ENCODE results near the gene MYH7B.

The MYH7B gene

DNA sequence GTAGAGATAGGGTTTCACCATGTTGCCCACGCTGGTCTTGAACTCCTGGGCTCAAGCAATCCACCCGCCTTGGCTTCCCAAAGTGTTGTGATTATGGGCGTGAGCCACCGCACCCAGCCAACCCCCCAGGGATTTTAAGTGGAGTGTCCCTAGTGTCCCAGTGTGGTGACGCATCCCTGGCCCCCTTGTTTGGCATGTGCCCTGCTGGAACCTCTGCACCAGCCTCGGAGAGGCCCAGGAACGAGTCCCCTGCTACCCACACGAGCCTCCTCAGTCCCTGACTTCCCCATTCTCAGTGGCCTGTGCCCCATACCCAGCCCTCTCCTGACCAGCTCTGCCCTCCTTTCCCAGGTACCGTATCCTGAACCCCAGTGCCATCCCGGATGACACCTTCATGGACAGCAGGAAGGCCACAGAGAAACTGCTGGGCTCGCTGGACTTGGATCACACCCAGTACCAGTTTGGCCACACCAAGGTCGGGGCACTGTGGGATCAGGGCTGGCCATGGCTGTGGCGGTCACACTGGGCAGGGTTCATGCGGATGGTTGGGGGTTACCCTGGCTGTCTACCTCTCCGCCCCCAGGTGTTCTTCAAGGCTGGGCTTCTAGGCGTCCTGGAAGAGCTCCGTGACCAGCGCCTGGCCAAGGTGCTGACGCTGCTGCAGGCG, 37.2 kb downstream of the MYH7B start:
- no peak for DNase-seq (ENCODE audit: low spot score)

DNA sequence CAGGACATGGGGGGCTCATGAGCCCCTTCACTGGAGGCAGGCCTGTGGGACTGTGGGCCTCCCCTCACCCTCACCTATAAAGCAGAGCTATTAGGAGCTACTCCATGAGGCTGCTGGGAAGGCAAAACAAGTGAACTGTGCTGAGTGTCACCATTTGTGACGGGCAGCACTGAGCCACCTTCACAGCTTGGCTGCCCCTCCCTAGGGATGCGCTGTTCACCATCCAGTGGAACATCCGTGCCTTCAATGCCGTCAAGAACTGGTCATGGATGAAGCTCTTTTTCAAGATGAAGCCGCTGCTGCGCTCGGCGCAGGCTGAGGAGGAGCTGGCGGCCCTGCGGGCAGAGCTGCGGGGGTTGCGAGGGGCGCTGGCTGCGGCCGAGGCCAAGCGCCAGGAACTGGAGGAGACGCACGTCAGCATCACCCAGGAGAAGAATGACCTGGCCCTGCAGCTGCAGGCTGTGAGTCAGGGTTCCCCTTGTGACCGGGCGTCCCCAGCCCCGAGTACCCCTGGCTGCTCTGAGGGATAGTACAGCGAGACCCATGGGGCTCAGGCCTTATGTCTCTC, 38.4 kb downstream of the MYH7B start:
- DNase-seq (ENCODE audit: low spot score): no peak

DNA sequence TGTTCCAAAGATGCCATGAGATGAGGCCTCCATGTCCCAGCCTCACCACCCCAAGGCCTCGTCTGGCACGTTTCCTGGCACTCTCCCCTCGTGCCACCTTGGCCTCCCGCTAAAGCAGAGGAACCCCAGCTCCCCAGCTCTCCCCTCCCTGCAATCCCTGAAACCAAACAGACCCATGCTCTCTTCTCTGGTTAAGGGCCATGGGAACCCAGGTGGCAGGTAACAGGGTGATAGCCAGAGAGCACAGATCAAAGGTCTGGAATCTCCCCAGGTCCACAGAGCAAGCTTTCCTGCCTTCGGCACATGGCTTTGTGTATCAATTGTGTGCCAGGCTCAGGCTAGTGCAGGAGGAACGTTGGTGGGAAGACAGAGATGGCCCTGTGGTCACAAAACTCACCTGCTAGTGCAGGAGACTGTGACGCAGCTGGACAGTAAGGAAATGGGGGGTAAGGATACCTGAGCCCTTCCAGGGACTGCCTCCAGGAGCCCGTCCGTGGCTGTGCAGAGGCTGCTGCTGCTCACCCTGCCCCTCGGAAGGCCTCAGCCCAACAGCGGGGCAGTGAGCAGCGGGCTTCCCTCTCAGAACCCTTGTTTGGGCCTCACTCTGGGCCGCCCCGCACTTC, 39.0 kb downstream of the MYH7B start:
- no peak for DNase-seq (ENCODE audit: low spot score)

DNA sequence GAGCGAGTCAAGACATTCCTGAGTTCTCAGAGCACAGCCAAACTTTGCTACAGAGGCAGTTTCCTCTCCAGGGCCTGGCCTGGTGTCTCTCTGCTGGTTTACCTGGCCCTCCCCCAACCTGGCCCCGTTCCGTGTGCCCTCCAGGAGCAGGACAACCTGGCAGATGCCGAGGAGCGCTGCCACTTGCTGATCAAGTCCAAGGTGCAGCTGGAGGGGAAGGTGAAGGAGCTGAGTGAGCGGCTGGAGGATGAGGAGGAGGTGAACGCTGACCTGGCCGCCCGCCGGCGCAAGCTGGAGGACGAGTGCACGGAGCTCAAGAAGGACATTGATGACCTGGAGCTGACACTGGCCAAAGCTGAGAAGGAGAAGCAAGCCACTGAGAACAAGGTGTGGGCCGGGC, 39.5 kb downstream of the MYH7B start:
- no peak for DNase-seq (ENCODE audit: low spot score)

DNA sequence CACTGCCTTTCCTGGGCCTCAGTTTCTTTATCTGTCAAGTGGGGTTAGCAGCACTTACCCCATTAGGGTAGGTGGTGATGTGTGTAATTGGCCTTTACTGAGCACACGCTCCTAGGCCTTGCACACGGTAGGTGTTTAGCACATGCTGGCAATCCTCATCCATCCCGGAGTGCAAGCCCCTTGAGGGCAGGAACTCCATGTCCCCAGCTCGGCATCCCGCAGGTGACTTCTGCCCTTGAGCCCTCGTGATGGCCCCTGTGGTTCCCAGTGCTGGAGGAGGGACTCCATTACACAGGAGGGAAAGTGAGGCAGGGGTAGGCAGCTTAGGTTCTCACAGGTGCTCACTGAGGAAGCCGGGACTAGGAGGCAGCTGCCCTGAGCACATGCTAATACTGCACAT, 40.0 kb downstream of the MYH7B start:
- no peak for DNase-seq (ENCODE audit: low spot score)

DNA sequence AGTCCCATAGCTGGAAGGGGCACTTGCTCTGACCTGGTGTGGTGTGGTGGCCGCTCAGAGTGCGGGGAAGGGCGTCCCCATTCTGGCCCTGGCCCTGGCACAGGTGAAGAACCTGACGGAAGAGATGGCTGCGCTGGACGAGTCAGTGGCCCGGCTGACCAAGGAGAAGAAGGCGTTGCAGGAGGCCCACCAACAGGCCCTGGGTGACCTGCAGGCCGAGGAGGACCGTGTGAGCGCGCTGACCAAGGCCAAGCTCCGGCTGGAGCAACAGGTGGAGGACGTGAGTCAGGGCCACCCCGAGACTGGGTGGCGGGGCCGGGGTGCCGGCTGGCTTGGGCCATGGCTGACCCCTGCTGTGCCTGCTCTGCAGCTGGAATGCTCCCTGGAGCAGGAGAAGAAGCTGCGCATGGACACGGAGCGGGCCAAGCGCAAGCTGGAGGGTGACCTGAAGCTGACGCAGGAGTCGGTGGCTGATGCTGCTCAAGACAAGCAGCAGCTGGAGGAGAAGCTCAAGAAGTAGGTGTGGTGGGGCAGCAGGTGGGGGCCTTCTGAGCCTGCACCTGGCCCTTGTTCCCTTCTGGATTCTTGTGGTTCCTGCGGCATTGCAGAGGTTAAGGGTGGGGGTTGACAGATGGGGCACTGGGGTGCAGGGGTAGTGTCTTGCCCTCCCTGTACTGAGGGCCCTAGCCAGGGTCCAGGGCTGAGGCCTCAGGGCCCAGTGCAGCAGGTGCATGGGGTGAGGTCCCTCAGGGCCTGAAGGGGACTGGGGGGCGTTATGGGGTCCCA, 40.8 kb downstream of the MYH7B start:
- no peak for DNase-seq (ENCODE audit: low spot score)

DNA sequence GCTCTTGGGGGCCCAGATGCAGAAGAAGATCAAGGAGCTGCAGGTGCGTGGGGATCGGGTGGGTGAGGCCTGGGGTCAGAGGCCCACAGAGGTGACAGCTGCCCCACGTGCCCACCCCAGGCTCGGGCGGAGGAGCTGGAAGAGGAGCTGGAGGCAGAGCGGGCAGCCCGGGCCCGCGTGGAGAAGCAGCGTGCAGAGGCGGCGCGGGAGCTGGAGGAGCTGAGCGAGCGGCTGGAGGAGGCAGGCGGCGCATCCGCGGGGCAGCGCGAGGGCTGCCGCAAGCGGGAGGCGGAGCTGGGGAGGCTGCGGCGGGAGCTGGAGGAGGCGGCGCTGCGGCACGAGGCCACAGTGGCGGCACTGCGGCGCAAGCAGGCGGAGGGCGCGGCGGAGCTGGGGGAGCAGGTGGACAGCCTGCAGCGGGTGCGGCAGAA, 41.5 kb downstream of the MYH7B start:
- DNase-seq (ENCODE audit: low spot score): no peak

DNA sequence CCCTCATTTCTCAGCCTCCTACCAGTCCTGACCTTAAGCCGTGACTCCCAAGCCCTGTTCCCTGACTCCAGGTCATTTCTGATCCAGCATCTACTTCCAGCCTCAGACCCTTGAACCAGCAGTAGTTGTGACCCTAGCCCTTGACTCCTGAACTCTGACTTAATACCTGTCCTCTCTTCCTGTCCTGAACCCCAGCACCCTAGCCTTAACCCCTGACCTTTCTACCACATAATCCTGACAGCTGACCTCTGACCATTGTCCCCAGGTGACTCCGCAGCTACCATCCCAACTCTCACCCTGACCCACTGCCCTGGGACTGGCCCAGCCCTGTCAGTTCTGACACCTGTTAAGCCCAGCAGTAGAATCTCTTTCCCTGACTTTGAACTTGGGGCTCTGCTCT, 42.1 kb downstream of the MYH7B start:
- DNase-seq (ENCODE audit: low spot score): no peak

DNA sequence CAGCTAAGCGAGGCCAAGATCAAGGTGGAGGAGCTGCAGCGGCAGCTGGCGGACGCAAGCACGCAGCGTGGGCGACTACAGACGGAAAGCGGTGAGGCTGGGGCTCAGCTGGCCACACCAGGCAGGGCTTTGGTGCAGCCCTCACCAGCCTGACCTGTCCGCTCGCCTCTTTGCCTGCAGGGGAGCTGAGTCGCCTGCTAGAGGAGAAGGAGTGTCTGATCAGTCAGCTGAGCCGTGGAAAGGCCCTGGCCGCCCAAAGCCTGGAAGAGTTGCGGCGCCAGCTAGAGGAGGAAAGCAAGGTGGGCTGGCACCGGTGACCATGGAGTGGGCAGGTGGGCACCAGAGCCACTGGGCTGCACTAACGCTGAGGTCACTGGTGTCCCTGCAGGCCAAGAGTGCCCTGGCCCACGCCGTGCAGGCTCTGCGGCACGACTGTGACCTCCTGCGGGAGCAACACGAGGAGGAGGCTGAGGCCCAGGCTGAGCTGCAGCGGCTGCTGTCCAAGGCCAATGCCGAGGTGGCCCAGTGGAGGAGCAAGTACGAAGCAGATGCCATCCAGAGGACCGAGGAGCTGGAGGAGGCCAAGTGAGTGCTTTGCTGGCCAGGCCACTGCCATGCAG, 42.8 kb downstream of the MYH7B start:
- no peak for DNase-seq (ENCODE audit: low spot score)

DNA sequence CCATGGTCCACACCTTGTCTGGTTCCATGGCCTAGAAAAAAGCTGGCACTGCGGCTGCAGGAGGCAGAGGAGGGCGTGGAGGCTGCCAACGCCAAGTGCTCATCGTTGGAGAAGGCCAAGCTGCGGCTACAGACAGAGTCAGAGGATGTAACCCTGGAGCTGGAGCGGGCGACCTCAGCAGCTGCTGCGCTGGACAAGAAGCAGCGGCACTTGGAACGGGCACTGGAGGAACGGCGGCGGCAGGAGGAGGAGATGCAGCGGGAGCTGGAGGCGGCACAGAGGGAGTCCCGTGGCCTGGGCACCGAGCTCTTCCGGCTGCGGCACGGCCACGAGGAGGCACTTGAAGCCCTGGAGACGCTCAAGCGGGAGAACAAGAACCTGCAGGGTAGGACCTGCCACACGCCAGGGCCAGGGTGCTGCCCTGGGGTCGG, 43.4 kb downstream of the MYH7B start:
- no peak for DNase-seq (ENCODE audit: low spot score)

DNA sequence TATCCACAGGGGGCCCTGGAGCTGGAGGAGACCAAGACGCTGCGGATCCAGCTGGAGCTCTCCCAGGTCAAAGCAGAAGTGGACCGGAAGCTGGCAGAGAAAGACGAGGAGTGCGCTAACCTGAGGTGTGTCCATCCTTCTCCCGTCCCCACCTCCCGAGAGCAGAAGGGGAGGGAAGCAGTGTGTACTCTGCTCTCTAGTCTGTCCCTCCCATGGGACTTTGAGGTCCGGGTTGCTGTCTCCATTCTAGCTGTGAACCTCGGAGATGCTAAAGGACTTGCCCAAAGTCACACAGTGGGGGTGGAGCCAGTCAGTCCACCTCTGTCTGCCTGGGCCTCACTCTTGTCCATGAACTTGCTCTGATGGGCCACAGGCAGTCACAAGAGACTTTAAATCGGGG, 44.1 kb downstream of the MYH7B start:
- DNase-seq (ENCODE audit: low spot score): no peak

DNA sequence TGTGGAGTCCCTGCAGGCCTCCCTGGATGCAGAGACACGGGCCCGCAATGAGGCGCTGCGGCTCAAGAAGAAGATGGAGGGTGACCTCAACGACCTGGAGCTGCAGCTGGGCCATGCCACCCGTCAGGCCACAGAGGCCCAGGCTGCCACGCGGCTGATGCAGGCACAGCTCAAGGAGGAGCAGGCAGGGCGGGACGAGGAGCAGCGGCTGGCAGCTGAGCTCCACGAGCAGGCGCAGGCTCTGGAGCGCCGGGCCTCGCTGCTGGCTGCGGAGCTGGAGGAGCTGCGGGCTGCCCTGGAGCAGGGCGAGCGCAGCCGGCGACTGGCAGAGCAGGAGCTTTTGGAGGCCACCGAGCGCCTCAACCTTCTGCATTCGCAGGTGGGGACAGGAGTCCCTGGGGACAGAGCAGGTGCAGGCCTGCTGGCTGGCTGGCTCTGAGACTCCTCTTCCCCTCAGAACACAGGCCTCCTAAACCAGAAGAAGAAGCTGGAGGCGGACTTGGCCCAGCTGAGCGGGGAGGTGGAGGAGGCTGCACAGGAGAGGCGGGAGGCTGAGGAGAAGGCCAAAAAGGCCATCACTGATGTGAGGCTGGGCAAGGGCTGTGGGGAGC, 44.7 kb downstream of the MYH7B start:
- DNase-seq (ENCODE audit: low spot score): no peak

DNA sequence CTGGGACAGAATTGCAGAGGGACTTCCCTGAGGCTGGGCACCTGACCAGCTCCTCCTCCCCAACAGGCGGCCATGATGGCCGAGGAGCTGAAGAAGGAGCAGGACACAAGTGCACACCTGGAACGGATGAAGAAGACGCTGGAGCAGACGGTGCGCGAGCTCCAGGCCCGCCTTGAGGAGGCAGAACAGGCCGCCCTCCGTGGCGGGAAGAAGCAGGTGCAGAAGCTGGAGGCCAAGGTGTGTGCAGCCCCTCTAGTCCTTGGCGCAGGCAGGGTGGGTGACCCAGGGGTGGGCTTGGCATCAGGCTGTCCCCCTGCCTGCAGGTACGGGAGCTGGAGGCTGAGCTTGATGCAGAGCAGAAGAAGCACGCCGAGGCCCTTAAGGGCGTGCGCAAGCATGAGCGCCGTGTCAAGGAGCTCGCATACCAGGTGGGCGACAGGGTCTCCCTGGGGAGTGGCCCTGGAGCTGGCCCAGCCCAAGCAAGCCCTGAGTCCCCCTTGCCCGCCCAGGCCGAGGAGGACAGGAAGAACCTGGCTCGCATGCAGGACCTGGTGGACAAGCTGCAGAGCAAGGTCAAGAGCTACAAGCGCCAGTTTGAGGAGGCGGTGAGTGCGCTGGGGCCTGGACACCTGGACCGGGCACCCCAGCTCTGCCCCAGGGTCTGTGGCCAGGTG, 45.4 kb downstream of the MYH7B start:
- DNase-seq (ENCODE audit: low spot score): no peak

DNA sequence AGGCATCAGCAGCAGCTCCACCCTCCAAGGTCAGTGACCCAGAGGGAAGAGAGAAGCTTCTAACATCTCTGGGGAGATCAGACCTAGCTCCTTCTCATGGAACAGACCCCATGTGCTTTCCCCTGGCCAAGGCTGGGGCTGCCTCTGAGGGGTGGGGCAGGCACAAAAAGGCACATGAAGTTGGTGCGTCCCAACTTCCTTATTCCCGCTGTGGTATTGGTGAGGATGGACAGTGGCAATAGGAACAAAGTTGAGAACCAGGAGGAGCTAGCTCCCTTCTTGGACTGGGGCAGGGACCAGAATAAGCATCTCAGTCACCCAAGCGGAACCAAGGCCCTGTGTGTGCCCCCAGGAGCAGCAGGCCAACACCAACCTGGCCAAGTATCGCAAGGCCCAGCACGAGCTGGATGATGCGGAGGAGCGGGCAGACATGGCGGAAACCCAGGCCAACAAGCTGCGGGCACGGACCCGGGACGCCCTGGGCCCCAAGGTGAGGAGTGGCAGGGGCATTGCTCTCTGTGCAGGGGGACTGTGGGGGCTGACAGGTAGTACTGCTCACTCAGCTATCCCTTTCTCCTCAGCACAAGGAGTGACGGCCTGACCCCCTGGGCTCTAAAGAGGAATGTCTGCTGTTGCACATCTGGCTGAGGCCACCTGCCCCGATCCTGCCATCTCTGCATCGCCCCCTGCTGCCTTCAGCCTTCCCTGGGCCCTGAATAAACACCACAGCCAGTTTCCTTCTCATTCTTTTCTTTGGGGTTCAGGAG, 46.1 kb downstream of the MYH7B start:
- DNase-seq (ENCODE audit: low spot score): peak; percentile 80

DNA sequence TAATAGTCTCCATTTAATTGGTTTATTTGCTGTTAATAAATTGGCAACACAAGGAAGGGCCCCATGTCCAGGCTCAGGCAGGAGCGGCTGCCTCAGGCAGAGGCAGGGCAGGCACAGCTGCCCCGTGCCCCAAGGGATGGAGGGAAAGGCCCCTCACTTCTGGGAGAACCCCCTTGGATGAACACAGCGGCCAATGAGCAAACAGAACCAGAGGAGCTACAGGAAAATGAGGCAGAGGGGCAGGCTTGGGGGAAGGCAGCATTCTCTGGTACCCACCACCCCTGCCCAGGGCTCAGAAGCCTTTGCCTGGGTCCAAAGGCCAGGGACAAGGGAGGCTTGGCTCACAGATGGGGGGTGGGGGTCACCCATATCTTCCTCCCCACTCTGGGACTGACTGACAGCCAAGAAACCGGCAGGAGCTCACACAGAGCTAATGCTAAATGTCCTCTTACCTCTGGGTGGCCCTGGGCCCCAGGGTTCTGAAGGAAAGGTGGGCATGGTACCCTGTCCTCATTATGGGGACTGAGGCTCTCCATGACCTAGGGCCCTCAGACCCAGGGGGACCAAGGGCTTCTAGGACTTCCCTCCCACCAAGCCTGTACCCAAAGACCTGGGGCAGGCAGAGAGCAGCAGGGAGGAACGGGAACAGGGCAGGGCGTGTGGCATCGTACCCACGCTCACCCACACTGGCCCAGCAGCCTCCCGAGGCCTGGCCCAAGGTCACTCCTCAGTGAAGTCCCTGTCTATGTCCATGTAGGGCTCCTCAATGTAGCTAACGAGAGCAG, 47.0 kb downstream of the MYH7B start:
- DNase-seq (ENCODE audit: low spot score): no peak

DNA sequence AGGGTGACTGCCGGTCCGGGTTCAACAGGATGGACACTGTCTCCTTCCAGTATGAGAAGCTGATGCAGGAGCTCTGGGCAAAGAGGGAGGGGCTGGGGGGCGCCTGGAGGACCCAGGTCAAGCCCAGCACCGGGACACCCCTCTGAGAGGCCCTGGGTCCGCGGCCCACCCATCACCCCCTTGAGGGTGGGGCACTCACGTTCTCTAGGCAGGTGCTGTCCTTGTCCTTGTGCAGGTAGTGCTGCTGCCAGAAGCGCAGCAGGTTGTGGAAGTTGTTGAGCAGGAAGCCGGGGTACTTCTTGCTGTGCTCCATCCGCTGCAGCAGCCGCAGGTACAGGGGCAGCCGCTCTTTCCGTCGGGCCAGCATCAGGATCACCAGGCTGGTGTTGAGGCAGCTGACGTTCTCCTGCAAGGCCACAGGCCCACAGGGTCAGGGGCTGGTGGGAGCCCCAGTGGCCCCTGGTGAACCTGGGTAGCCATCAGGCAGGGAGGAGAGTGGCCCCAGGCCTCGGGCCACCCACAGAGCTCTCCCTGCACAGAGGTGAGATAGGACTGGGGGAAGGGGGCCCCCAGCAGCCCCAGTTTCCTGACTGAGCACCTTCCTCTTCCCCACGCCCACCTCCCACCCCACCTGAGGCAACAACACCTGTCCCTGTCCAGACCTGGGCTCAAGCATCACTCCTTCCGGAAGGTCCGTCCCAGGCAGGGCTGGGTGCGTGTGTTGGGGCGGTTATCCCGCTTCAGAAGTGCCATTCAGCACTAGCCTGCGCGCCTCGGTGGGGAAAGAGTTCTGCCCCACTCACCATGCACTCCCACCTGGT, 47.8 kb downstream of the MYH7B start:
- DNase-seq (ENCODE audit: low spot score): no peak

DNA sequence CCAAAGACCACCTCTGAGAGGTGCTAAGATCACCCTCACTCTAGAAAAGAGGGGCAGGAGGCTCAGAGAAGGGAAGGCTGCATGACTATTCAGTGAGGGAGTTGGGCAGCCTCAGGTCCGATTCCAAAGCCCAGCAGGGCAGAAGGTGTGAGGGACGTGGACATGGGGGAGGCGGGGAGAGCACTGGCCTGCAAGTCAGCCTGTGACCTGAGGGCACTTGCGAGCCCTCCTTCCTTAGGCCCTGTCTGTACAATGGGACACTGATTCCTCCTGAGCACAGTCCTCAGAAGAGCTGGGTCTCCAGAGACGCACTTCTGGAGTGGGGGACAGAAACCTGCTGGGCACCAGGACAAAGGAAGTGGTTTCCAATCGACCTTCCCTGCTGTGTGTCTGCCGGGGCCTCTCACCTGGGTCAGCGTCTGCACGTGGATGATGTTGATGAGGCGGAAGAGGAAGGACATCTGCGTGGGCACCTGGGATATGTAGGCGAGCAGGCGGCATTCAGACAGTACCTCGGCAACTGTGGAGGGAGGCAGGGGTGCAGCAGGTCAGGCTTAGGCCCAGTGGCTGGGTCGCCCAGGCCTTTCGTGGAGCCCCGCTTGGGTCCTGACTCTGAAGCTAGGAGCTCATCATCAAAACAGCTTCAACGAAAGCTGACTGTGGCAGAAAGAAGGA, 48.5 kb downstream of the MYH7B start:
- DNase-seq (ENCODE audit: low spot score): no peak

DNA sequence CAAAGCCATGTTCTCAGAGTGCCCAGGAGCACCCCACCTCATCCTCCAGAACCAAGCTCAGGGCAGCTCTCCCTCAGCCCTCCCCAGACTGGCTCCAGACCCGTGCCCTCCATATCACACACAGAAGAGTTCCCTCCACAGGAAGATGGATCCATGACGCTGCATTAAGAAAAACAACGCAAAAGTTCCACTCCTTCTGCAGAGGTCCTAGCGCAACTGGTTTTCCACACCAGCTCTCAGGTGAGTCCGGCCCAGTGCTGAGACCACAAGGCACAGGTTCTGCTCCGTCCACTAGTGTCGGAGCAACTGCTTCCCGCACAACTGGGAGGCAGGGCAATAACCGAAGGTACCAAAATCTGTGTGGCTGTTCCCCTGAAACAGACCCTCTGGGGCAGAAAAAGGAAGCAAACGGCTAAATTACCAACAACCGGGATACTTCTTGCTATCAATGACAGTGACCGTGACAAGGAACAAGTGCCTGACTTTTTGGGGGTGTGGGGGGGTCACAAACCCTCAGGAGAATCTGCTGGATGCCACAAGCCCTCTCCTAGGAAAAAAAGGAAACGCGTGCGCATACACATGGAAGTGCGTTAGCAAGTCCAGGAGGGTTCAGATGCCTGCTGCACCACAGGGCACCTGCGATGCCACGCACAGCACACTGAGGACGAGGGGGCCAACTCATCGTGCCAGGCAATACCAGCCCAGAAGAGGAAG, 49.2 kb downstream of the MYH7B start:
- no peak for DNase-seq (ENCODE audit: low spot score)

Measured in HuH-7.5 (cell line).